DND-41 (cell line): ENCODE data around the gene RABGAP1L.

Source experiments
- ATAC-seq: fragments of 200-7000 bp; cut with Tn5 transposase; 3 replicates; pipeline ENCODE4 v1.9.1; 2021; ENCODE audit warnings: low read depth; ENCODE audit not compliant: insufficient read depth
- DNase-seq: peaks from one replicate; pipeline ENCODE4 v3.0.0-alpha.2; 2020
- H2AFZ ChIP-seq: 2 replicates; pipeline ENCODE4 v1.6.0; 2012; ENCODE audit warnings: low read depth, low read length
- H3K27ac ChIP-seq: 2 replicates; pipeline ENCODE4 v1.5.1; 2012; ENCODE audit warnings: low read length, inconsistent platforms
- H3K27me3 ChIP-seq: fragments of 200-600 bp; sonication (generic); 2 replicates; pipeline ENCODE4 v1.6.0; 2012; ENCODE audit warnings: low read length, mild to moderate bottlenecking, inconsistent platforms; ENCODE audit not compliant: insufficient read depth, poor library complexity
- H3K36me3 ChIP-seq: 2 replicates; pipeline ENCODE4 v1.5.1; 2012; ENCODE audit warnings: low read length, inconsistent platforms; ENCODE audit not compliant: insufficient read depth
- H3K4me1 ChIP-seq: 2 replicates; pipeline ENCODE4 v1.5.1; 2012; ENCODE audit warnings: mild to moderate bottlenecking, low read length; ENCODE audit not compliant: insufficient read depth
- H3K4me2 ChIP-seq: 2 replicates; pipeline ENCODE4 v1.6.0; 2012; ENCODE audit warnings: mild to moderate bottlenecking, moderate library complexity, low read length, inconsistent platforms; ENCODE audit not compliant: insufficient read depth
- H3K4me3 ChIP-seq, 2 experiments: fragments of 200-600 bp in 1 of 2; shearing (Covaris generic) in 1 of 2; 2 replicates each; pipeline ENCODE4 v1.5.1; 2012 to 2016; ENCODE audit warnings: inconsistent platforms in 2 of 2, low read length in 2 of 2, mild to moderate bottlenecking in 2 of 2, low read depth in 1 of 2, moderate library complexity in 1 of 2
- H3K79me2 ChIP-seq: 2 replicates; pipeline ENCODE4 v1.6.0; 2012; ENCODE audit warnings: low read length, inconsistent platforms; ENCODE audit not compliant: insufficient read depth
- H3K9ac ChIP-seq: 2 replicates; pipeline ENCODE4 v1.6.0; 2012; ENCODE audit warnings: low read depth, mild to moderate bottlenecking, inconsistent platforms, low read length, moderate library complexity
- H3K9me3 ChIP-seq: 2 replicates; pipeline ENCODE4 v1.5.1; 2012; ENCODE audit warnings: low read length, moderate library complexity, mild to moderate bottlenecking, inconsistent platforms; ENCODE audit not compliant: insufficient read depth, severe bottlenecking
- H4K20me1 ChIP-seq: 2 replicates; pipeline ENCODE4 v1.6.0; 2012; ENCODE audit warnings: low read length; ENCODE audit not compliant: insufficient read depth
- EZH2 ChIP-seq: IDR thresholded peaks from 3 replicates; pipeline ENCODE4 v1.6.1; 2012; ENCODE audit warnings: borderline replicate concordance, low read depth, mild to moderate bottlenecking, moderate library complexity, low read length, inconsistent platforms; ENCODE audit not compliant: severe bottlenecking
- TF ChIP-seq, protein P1 (sequence below): IDR thresholded peaks from 2 replicates; pipeline ENCODE4 v1.5.1; 2012; ENCODE audit warnings: borderline replicate concordance, low read length, moderate library complexity, mild to moderate bottlenecking; ENCODE audit not compliant: poor library complexity, severe bottlenecking; ENCODE audit errors: extremely low read depth

RABGAP1L gene

DNA sequence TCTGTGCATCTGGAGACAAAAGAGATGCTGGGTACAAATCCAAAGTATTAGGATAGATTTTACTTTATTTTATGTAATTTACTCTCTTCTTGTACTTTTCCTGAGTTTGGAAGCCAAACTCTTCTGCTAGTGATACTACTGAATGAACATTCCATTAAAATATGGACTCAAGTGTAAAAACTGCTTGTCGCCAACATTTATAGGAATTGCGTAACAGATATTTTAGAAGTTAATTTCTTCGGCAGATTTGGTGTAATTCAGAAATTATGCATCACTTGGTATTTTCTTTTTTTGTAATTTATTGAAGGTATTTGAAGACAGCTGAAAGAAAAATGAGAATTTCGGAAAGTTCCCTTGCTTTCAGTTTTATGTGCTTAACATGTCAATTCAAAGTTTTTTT lies 137.0 kb downstream of the RABGAP1L start:
- H3K27ac ChIP-seq: no peak overlapping the region
- H2AFZ ChIP-seq: no peak overlapping the region
- TF ChIP-seq EZH2: no peak
- TF ChIP-seq, protein P1, sequence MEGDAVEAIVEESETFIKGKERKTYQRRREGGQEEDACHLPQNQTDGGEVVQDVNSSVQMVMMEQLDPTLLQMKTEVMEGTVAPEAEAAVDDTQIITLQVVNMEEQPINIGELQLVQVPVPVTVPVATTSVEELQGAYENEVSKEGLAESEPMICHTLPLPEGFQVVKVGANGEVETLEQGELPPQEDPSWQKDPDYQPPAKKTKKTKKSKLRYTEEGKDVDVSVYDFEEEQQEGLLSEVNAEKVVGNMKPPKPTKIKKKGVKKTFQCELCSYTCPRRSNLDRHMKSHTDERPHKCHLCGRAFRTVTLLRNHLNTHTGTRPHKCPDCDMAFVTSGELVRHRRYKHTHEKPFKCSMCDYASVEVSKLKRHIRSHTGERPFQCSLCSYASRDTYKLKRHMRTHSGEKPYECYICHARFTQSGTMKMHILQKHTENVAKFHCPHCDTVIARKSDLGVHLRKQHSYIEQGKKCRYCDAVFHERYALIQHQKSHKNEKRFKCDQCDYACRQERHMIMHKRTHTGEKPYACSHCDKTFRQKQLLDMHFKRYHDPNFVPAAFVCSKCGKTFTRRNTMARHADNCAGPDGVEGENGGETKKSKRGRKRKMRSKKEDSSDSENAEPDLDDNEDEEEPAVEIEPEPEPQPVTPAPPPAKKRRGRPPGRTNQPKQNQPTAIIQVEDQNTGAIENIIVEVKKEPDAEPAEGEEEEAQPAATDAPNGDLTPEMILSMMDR: no peak
- no peak for DNase-seq
- no peak for ATAC-seq
- peaks cover 5% of the 10 kb centered on the region for H3K36me3 ChIP-seq
- H3K4me3 ChIP-seq: no peak overlapping the region
- no peaks in the 10 kb centered on the region for H3K79me2 ChIP-seq
- H3K9ac ChIP-seq: no peak overlapping the region
- H4K20me1 ChIP-seq: no peaks in the 10 kb centered on the region
- no peak overlapping the region for H3K4me2 ChIP-seq
- H3K9me3 ChIP-seq: peaks cover 7% of the 10 kb centered on the region
- no peaks in the 10 kb centered on the region for H3K27me3 ChIP-seq
- H3K4me1 ChIP-seq: no peaks in the 10 kb centered on the region

- H3K4me1 ChIP-seq: no peaks in the 10 kb centered on the region
- H3K9ac ChIP-seq: no peak overlapping the region
- no peak overlapping the region for H2AFZ ChIP-seq
- no peak overlapping the region for H3K27ac ChIP-seq
- no peaks in the 10 kb centered on the region for H3K27me3 ChIP-seq
- H3K4me3 ChIP-seq: no peak overlapping the region
- H3K4me2 ChIP-seq: no peak overlapping the region
- no peaks in the 10 kb centered on the region for H3K79me2 ChIP-seq
- peaks cover 13% of the 10 kb centered on the region for H3K9me3 ChIP-seq
- ATAC-seq: no peak
- H4K20me1 ChIP-seq: no peaks in the 10 kb centered on the region
- H3K36me3 ChIP-seq: peaks cover 10% of the 10 kb centered on the region
- no peak for DNase-seq
- TF ChIP-seq EZH2: no peak
- TF ChIP-seq, protein P1: no peak
Measured at GRCh38 chr1:174297351-174297750, 138.0 kb downstream of the RABGAP1L start.

- no peak overlapping the region for H3K4me2 ChIP-seq
- no peak for DNase-seq
- TF ChIP-seq, protein P1: no peak
- TF ChIP-seq EZH2: no peak
- H3K4me3 ChIP-seq: 0 out of 4 replicates have a peak overlapping the region, but pooled peaks of 1 of the 2 experiments have one; percentile 4
- H3K36me3 ChIP-seq: peaks cover 15% of the 10 kb centered on the region
- H3K27ac ChIP-seq: no peak overlapping the region
- ATAC-seq: no peak
- H3K27me3 ChIP-seq: no peaks in the 10 kb centered on the region
- no peaks in the 10 kb centered on the region for H3K79me2 ChIP-seq
- H3K9ac ChIP-seq: no peak overlapping the region
- H3K4me1 ChIP-seq: no peaks in the 10 kb centered on the region
- no peak overlapping the region for H2AFZ ChIP-seq
- no peaks in the 10 kb centered on the region for H4K20me1 ChIP-seq
- H3K9me3 ChIP-seq: peaks cover 13% of the 10 kb centered on the region
Measured at GRCh38 chr1:174301295-174302077, 142.2 kb downstream of the RABGAP1L start.
